ENCODE results near the gene PER1. TPM values are rescaled to one million over a fixed set of nuclear protein-coding genes. Genes with fewer than 3 reads are reported as not detected.

PER1 gene
- total RNA-seq, 1 experiment from 2014 or later = 10.6 TPM

GRCh38 chr17:8153031-8153451 is 837 bp upstream of the PER1 start:
- no peaks in the 10 kb centered on the region for H3K36me3 ChIP-seq (ENCODE audit: control insufficient read depth, insufficient read depth, low read length)
- no peak for DNase-seq
- no peaks in the 10 kb centered on the region for H3K27me3 ChIP-seq (replicated peaks; ENCODE audit: control insufficient read depth, insufficient read depth, low read length)
- CTCF ChIA-PET = no interaction called here
- TF ChIP-seq, protein P1, sequence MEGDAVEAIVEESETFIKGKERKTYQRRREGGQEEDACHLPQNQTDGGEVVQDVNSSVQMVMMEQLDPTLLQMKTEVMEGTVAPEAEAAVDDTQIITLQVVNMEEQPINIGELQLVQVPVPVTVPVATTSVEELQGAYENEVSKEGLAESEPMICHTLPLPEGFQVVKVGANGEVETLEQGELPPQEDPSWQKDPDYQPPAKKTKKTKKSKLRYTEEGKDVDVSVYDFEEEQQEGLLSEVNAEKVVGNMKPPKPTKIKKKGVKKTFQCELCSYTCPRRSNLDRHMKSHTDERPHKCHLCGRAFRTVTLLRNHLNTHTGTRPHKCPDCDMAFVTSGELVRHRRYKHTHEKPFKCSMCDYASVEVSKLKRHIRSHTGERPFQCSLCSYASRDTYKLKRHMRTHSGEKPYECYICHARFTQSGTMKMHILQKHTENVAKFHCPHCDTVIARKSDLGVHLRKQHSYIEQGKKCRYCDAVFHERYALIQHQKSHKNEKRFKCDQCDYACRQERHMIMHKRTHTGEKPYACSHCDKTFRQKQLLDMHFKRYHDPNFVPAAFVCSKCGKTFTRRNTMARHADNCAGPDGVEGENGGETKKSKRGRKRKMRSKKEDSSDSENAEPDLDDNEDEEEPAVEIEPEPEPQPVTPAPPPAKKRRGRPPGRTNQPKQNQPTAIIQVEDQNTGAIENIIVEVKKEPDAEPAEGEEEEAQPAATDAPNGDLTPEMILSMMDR (IDR thresholded peaks at IDR 0.05; ENCODE audit: insufficient read depth in 1 of 2, low read depth in 1 of 2, low read length in 1 of 2, severe bottlenecking in 1 of 2, unreplicated experiment in 1 of 2) = no peak
- intact Hi-C loops (cut with micrococcal nuclease; ENCODE audit: unreplicated experiment) = no loop called here
- peaks cover 19% of the 10 kb centered on the region for H3K4me1 ChIP-seq
- no peak overlapping the region for H3K4me3 ChIP-seq (ENCODE audit: low read depth, low read length)
- H3K9me3 ChIP-seq = no peaks in the 10 kb centered on the region
- Mint-ChIP-seq H3K36me3 (ENCODE audit: insufficient read depth, unreplicated experiment) (peaks cover 11% of the 10 kb centered on the region), H3K4me1 (ENCODE audit: low read depth, unreplicated experiment) (peaks cover 21% of the 10 kb centered on the region), H3K27me3 (ENCODE audit: insufficient read depth, unreplicated experiment) (no peaks in the 10 kb centered on the region), H3K9me3 (ENCODE audit: unreplicated experiment) (no peaks in the 10 kb centered on the region), H3K27ac (ENCODE audit: unreplicated experiment) (peak overlapping the region; percentile 99), H3K4me3 (ENCODE audit: unreplicated experiment) (peak overlapping the region; percentile 84)
- POLR2A ChIA-PET = no interaction called here
- no TSS peak for BruUV-seq (replicated peaks)

DNA sequence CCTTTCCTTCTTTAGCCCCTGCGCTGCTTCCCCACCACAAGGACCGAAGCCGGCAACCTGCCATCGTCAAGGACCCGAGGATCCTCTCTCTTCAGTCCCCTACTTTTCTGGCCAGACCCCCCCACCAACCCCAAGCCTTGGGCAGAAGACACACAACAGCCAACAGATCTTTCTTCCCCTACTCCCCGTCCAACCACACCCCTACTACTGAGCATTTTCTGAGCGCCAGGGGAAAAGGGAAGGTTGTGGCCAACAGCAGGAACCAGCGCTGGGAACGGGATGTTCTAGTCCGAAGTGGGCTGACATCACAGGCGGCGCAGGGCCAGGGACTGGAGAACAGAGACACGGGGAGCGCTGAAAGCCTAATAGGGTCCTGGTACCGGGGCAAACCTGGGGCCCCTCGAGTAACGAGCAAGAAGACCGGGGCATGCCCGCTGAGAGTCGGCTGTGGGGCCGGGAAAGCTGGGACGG is 528 bp downstream of the PER1 start:
- Histone ChIP-seq H3K4me3 (ENCODE audit: low read depth, low read length) (peak overlapping the region; percentile 70), H3K27me3 (replicated peaks; ENCODE audit: control insufficient read depth, insufficient read depth, low read length) (no peaks in the 10 kb centered on the region), H3K9me3 (no peaks in the 10 kb centered on the region), H3K4me1 (peaks cover 19% of the 10 kb centered on the region), H3K36me3 (ENCODE audit: control insufficient read depth, insufficient read depth, low read length) (no peaks in the 10 kb centered on the region)
- Mint-ChIP-seq H3K27me3 (ENCODE audit: insufficient read depth, unreplicated experiment) (no peaks in the 10 kb centered on the region), H3K4me3 (ENCODE audit: unreplicated experiment) (peak overlapping the region; percentile 84), H3K27ac (ENCODE audit: unreplicated experiment) (no peak overlapping the region), H3K36me3 (ENCODE audit: insufficient read depth, unreplicated experiment) (peaks cover 22% of the 10 kb centered on the region), H3K9me3 (ENCODE audit: unreplicated experiment) (no peaks in the 10 kb centered on the region), H3K4me1 (ENCODE audit: low read depth, unreplicated experiment) (peaks cover 21% of the 10 kb centered on the region)
- intact Hi-C loops (cut with micrococcal nuclease; ENCODE audit: unreplicated experiment) = no loop called here
- ChIA-PET POLR2A (interaction anchor here (1.0 kb wide), 1 partner anchor 22 kb away, joined by 7 read pairs; no protein-coding TSS in a partner anchor), CTCF (interaction anchor here (1.0 kb wide), 1 partner anchor 12 kb away, joined by 3 read pairs; no protein-coding TSS in a partner anchor)
- TF ChIP-seq, protein P1 (IDR thresholded peaks at IDR 0.05; ENCODE audit: insufficient read depth in 1 of 2, low read depth in 1 of 2, low read length in 1 of 2, severe bottlenecking in 1 of 2, unreplicated experiment in 1 of 2) = no peak
- no peak for DNase-seq
- BruUV-seq (replicated peaks) = no TSS peak

DNA sequence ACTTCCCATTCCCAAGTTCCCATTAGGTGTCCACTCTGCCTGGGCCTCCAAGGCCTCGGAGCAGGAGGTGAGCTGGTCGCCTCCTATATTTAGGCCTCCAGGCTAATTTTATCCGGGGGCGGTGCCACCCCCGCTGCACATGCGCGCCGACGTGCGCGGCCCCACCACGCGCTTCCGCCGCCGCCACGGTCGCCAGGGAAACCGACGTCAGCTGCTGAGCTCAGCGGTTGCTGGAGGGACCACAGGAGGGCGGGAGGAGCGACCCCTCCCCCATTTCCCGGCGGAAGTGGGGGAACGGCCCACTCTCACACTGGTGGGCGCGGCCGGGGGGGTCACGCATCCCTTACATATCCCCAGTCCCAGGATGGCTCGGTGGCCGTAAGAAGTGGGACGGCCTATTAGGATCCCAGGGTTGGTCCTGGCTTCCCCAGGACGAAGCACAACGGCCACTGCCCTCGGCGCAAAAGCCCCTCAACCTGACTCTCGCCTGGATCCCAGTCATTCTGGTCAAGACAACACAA is 1.0 kb downstream of the PER1 start:
- H3K4me3 ChIP-seq (ENCODE audit: low read depth, low read length) = peak overlapping the region; percentile 70
- POLR2A ChIA-PET = no interaction called here
- TF ChIP-seq, protein P1 (IDR thresholded peaks at IDR 0.05; ENCODE audit: insufficient read depth in 1 of 2, low read depth in 1 of 2, low read length in 1 of 2, severe bottlenecking in 1 of 2, unreplicated experiment in 1 of 2) = no peak
- peaks cover 19% of the 10 kb centered on the region for H3K4me1 ChIP-seq
- Mint-ChIP-seq H3K4me3 (ENCODE audit: unreplicated experiment) (peak overlapping the region; percentile 84), H3K27ac (ENCODE audit: unreplicated experiment) (no peak overlapping the region), H3K27me3 (ENCODE audit: insufficient read depth, unreplicated experiment) (no peaks in the 10 kb centered on the region), H3K36me3 (ENCODE audit: insufficient read depth, unreplicated experiment) (peaks cover 22% of the 10 kb centered on the region), H3K4me1 (ENCODE audit: low read depth, unreplicated experiment) (peaks cover 21% of the 10 kb centered on the region), H3K9me3 (ENCODE audit: unreplicated experiment) (no peaks in the 10 kb centered on the region)
- BruUV-seq (replicated peaks) = no TSS peak
- intact Hi-C loops (cut with micrococcal nuclease; ENCODE audit: unreplicated experiment) = no loop called here
- CTCF ChIA-PET = no interaction called here
- no peaks in the 10 kb centered on the region for H3K9me3 ChIP-seq
- no peaks in the 10 kb centered on the region for H3K36me3 ChIP-seq (ENCODE audit: control insufficient read depth, insufficient read depth, low read length)
- DNase-seq = no peak
- no peaks in the 10 kb centered on the region for H3K27me3 ChIP-seq (replicated peaks; ENCODE audit: control insufficient read depth, insufficient read depth, low read length)
